ENCODE results near the gene MX2. TPM values are rescaled to one million over a fixed set of nuclear protein-coding genes. Genes with fewer than 3 reads are reported as not detected.

MX2 gene
- total and polyA plus RNA-seq, 2 donors (not counting 3 experiments of a cell fraction or from before 2014, with no cell fraction given), result 0.01 TPM; not detected in 1

GRCh38 chr21:41350436-41351155 lies 11.2 kb upstream of the MX2 start:
- Histone ChIP-seq H4K20me1 (replicated peaks; ENCODE audit: control insufficient read depth, extremely low read depth, insufficient read depth, low read length) (no peaks in the 10 kb centered on the region), H2AFZ (ENCODE audit: low read depth, low read length) (no peak overlapping the region), H3K27ac (ENCODE audit: insufficient read depth, low read depth, low read length) (no peak overlapping the region), H3K36me3 (ENCODE audit: control insufficient read depth in 2 of 2, extremely low read depth in 1 of 2, insufficient read depth in 2 of 2, low read length in 2 of 2) (no peaks in the 10 kb centered on the region), H3K4me1 (ENCODE audit: control insufficient read depth, extremely low read depth, insufficient read depth, low read length) (no peaks in the 10 kb centered on the region), H3K27me3 (ENCODE audit: control insufficient read depth in 2 of 2, insufficient read depth in 2 of 2, low read length in 2 of 2) (peaks cover 0 to 3% of the 10 kb centered on the region in 2 experiments), H3K9me1 (replicated peaks; ENCODE audit: control insufficient read depth, extremely low read depth, insufficient read depth, low read length) (no peaks in the 10 kb centered on the region), H3K4me2 (ENCODE audit: insufficient read depth, low read length) (no peak overlapping the region), H3K9ac (replicated peaks; ENCODE audit: extremely low read depth, insufficient read depth, low read length) (no peak overlapping the region), H3K9me3 (replicated peaks; ENCODE audit: control insufficient read depth, insufficient read depth, low read length) (no peaks in the 10 kb centered on the region), H3K4me3 (replicated peaks in 1 of 3; ENCODE audit: insufficient read depth in 1 of 3, low read depth in 1 of 3, low read length in 3 of 3) (no peak overlapping the region), H3K79me2 (ENCODE audit: control insufficient read depth, insufficient read depth, low read length) (no peaks in the 10 kb centered on the region)
- ChIA-PET CTCF (no interaction called here), POLR2A (no interaction called here)
- FAIRE-seq (no peak), DNase-seq (ENCODE audit: low read depth, low spot score) (no peak)
- no TSS peak for BruUV-seq (replicated peaks)
- intact Hi-C loops (cut with micrococcal nuclease) (no loop called here), dilution Hi-C loops (cut with MboI; ENCODE audit: extremely low pct_ligation_motif_present, low sequenced_read_pairs) (no loop called here)
- TF ChIP-seq JUN (IDR thresholded peaks at IDR 0.05; ENCODE audit: borderline replicate concordance, insufficient read depth, insufficient read length, low read depth) (no peak), GATA2 (IDR thresholded peaks at IDR 0.05; ENCODE audit: insufficient read depth, insufficient read length, low read depth, low read length) (no peak), POLR2A (IDR thresholded peaks at IDR 0.05; ENCODE audit: low read depth, low read length) (no peak), MYC (IDR thresholded peaks at IDR 0.05; ENCODE audit: low read depth, low read length) (no peak), FOS (IDR thresholded peaks at IDR 0.05; ENCODE audit: borderline replicate concordance, insufficient read depth, low read length) (no peak), CTCF (IDR thresholded peaks at IDR 0.05; ENCODE audit: extremely low read depth in 1 of 2, insufficient read depth in 1 of 2, low read depth in 1 of 2, low read length in 2 of 2) (no peak), POLR2AphosphoS5 (IDR thresholded peaks at IDR 0.05; ENCODE audit: insufficient read depth, low read depth, low read length) (no peak), EZH2 (IDR thresholded peaks at IDR 0.05; ENCODE audit: borderline replicate concordance, low read depth, low read length, severe bottlenecking) (no peak), MAX (IDR thresholded peaks at IDR 0.05; ENCODE audit: insufficient read depth, insufficient read length) (no peak)

All from endothelial cell of umbilical vein (primary cell).